Pons (tissue), 1 donor: Measurements from ENCODE around the gene MECP2.

Source experiments
- DNase-seq: peaks from one replicate; pipeline ENCODE4 v3.0.0-alpha.2; 2016; ENCODE audit warnings: low spot score

Gene MECP2

GRCh38 chrX:154115750-154116149, 18.2 kb upstream of the MECP2 start:
- DNase-seq: no peak

- no peak for DNase-seq
Observed at GRCh38 chrX:154115071-154115470, 17.6 kb upstream of the MECP2 start.

- no peak for DNase-seq
Observed at GRCh38 chrX:154114652-154115051, 17.1 kb upstream of the MECP2 start.

- no peak for DNase-seq
Observed at GRCh38 chrX:154113729-154114128, 16.2 kb upstream of the MECP2 start.

GRCh38 chrX:154098551-154098950, 1.0 kb upstream of the MECP2 start:
- DNase-seq: no peak

GRCh38 chrX:154097003-154097588, 421 bp downstream of the MECP2 start:
- DNase-seq: peak; percentile 61

- DNase-seq: peak; percentile 34
Observed at GRCh38 chrX:154096140-154097002, 1.1 kb downstream of the MECP2 start.

GRCh38 chrX:154094833-154095232, 2.7 kb downstream of the MECP2 start:
- DNase-seq: peak; percentile 11

GRCh38 chrX:154093965-154094364, 3.6 kb downstream of the MECP2 start:
- no peak for DNase-seq

GRCh38 chrX:154092371-154092770, 5.1 kb downstream of the MECP2 start:
- DNase-seq: peak; percentile 47

GRCh38 chrX:154091678-154092077, 5.8 kb downstream of the MECP2 start:
- no peak for DNase-seq

- DNase-seq: peak; percentile 89
Observed at GRCh38 chrX:154090731-154091130, 6.8 kb downstream of the MECP2 start.

- no peak for DNase-seq
Observed at GRCh38 chrX:154084449-154085300, 12.8 kb downstream of the MECP2 start.

GRCh38 chrX:154083126-154083517, 14.4 kb downstream of the MECP2 start:
- DNase-seq: no peak

GRCh38 chrX:154082396-154083125, 15.0 kb downstream of the MECP2 start:
- DNase-seq: no peak

GRCh38 chrX:154077101-154077500, 20.4 kb downstream of the MECP2 start:
- DNase-seq: no peak

- no peak for DNase-seq
Observed at GRCh38 chrX:154074199-154074598, 23.3 kb downstream of the MECP2 start.

- no peak for DNase-seq
Observed at GRCh38 chrX:154072192-154072591, 25.3 kb downstream of the MECP2 start.

- DNase-seq: no peak
Observed at GRCh38 chrX:154068560-154068959, 29.0 kb downstream of the MECP2 start.

GRCh38 chrX:154064637-154065435, 32.7 kb downstream of the MECP2 start:
- DNase-seq: no peak

GRCh38 chrX:154063234-154063633, 34.3 kb downstream of the MECP2 start:
- DNase-seq: no peak
